NCI-H460 (cell line): ENCODE results near the gene PIP5K1A. TPM values are rescaled to one million over a fixed set of nuclear protein-coding genes. Genes with fewer than 3 reads are reported as not detected.
"Not testable (repeated sequence)": the region's sequence is repeated elsewhere in the genome, so short reads cannot be mapped to it uniquely, and the experiment has no call there.

Experiments used
- DNase-seq: peaks from one replicate; pipeline ENCODE4 v3.0.0-alpha.2; 2016; ENCODE audit warnings: low read depth; ENCODE audit errors: extremely low read depth
- total RNA-seq: library from RNA; depleted of rRNA; stranded (reverse); fragments of >200 nt; shearing (Covaris generic); gene quantifications from 2 replicates; pipeline ENCODE4 v1.2.3, GENCODE V29; 2014

Gene PIP5K1A
- total RNA-seq, 1 experiment from 2014 or later = 119 TPM

DNA sequence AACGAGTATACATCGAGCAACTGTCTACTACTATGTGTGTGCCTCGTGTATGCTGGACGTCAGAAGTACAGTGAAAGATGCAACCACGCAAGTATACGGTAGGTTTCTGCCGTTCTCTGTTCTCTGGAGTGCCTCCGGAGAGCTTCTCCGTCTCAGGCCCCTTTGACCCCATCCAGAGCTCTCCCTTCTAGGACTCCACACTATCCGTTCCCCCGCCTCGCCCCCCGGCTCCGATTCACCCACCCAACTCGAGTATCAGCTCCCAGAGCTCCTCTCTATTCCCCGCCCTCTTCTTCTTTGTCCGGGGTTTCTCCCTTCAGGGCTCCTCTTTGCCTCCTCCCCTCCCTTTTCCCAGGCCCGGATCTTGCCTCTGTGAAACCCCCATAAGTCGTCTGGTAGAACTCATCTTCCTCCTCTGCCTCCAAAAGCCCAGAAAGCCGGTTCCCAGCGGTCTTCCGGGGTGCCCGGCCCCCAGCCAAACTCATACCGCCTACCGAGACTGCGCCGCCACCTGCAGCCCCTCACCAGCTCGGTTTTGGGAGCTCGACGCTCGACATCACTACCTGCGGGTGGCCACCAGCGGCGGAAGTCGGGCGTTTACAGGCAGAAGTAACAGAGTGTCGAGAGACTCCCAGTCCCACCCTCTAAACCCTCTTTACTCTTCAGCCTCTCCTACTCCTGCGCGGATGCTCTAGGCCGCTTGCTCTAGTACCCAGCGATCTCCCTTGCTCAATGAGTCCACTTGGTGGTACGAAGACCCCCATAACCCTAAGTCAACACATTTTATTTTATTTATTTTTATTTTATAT, 8.5 kb upstream of the PIP5K1A start, which contains the start of gene VPS72:
Gene VPS72 (minus strand): TSS at position 561 of the 809 bp plus-strand sequence. CDS start 76 bp downstream, at position 485.
- DNase-seq = peak; percentile 93

DNA sequence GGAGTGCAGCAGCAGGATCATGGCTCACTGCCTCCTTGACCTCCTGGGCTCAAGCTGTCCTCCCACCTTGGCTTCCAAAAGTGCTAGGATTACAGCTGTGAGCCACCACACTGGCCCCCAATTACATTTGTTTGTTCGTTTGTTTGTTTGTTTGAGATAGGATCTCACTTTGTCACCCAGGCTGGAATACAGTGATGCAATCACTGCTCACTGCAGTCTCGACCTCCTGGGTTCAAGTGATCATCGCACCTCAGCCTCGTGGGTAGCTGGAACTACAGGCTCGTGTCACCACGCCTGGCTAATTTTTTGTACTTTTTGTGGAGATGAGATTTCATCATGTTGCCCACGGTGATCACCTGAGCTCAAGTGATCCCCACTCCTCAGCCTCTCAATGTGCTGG, 6.3 kb upstream of the PIP5K1A start:
- DNase-seq = no peak

DNA sequence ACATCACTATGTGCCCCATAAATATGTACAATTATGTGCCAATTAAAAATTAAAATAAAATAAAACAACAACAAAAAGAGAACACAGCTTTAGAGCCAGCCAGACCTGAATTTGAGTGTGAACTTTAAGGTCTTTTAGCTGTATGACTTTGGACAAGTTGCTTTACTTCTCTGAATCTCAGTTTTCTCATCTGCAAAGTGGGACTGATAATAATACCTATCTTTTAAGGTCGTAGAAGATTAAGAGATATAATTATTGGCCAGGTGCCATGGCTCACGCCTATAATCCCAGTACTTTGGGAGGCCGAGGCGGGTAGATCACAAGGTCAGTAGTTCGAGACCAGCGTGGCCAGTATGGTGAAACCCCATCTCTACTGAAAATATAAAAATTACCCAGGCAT, 5.0 kb upstream of the PIP5K1A start:
- DNase-seq = no peak

DNA sequence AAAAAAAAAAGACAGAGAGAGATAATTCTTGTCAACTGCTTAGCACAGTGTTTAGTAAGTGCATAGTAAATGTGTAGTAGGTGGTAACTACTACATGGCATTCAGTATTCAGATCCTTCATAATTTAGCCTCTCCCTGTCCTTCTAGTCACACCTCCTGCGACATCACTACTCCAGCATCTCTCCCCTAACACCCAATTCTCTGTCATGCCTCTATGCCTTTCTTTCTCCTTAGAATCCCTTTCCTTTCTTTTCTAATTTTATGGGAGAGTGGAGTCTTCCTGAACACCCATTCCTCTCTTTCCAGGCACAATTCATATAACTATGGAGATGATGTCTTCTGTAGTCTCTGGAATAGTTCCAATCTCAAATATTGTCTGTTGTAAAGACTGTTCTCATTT, 4.5 kb upstream of the PIP5K1A start:
- no peak for DNase-seq

DNA sequence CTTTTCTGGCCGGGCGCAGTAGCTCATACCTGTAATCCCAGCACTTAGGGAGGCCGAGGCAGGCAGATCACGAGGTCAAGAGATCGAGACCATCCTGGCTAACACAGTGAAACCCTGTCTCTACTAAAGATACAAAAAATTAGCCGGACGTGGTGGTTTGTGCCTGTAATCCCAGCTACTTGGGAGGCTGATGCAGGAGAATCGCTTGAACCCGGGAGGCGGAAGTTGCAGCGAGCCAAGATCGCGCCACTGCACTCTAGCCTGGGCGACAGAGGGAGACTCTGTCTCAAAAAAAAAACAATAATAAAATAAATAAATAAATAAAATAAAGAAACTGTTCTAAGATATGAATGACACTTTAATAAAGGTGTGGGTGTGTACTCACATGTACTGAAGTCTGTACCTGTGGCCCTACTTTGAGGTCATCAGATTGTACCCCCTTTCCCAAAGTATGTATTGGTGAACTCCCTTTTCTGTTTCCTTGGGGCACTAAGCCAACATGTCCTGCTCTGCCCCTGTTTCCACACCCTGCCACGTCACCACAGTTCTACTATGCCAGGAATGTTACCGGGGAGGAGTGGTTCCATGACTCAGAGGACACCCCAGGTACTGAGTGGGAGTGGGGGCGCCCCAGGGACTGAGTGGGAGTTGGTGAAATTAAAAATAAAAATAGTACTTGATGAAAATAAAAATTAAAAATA, 3.3 kb upstream of the PIP5K1A start:
- peak; percentile 98 for DNase-seq

DNA sequence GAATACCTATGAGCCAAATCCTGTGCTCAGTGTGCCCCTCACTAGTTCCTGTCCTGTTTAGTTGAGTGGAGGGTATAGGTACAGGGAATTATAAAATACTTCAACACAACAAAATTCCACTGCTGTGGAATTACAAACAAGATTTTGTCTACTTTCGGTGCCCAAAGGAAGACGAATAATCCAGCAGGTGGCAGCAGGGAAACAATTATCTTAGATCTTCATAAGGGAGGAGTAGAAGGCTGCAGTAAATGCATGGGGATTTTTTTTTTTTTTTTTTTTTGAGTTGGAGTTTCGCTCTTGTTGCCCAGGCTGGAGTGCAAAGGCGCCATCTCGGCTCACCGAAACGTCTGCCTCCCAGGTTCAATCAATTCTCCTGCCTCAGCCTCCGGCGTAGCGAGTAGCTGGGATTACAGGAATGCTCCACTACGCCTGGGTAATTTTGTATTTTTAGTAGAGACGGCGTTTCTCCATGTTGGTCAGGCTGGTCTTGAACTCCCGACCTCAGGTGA, 2.0 kb upstream of the PIP5K1A start:
- DNase-seq = peak; percentile 96

DNA sequence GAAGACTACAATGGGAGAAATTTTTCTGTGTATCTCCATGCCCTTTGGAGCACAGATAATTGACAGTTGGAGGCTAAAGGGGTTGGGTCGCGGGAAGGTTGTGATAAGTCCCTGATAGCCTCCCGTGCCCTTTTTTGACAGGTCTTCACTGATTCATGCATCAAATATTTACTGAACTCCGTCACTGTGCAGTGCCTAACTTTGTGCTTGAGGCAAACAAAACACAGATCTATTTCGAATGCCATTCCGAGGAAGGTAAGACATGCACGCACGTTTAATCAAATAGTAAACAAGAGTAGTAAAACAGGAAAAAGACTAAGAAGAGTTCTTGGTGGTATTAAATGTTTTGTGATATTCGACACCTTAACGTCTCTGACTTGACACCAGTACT, 494 bp upstream of the PIP5K1A start:
- peak; percentile 69 for DNase-seq

DNA sequence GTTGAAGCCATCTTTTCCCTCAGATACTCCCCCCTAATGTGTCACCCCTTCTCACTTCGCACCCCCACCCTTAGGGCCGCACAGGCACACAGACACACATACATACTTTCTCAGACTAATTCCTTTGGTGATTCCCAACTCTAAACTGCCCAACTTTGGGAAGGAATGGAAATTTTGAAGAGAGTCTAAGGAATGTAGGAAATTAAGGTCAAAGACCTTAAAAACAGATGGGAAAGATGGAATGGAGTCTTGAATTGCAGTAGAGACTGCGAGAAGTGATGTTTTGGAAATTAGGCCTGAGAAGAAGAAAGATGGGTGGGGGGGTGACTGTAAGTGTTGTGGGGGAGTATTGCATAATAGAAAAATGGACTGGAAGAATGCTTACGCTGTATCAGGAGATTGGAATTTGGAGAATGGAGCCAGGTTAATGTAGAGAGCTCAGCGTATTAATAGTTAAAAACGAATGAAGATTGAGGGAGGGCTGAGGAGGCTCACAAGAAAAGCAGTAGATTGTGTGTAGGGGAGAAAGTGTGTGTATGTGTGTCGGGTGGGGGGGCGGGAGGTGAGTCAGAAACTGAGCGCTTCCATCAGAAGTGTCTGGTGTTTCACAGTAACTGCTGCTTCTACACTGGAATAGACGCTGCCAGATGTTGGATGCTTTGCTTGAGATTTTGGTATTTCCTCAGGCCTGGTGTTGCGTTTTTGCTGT, 1.7 kb downstream of the PIP5K1A start:
- no peak for DNase-seq

DNA sequence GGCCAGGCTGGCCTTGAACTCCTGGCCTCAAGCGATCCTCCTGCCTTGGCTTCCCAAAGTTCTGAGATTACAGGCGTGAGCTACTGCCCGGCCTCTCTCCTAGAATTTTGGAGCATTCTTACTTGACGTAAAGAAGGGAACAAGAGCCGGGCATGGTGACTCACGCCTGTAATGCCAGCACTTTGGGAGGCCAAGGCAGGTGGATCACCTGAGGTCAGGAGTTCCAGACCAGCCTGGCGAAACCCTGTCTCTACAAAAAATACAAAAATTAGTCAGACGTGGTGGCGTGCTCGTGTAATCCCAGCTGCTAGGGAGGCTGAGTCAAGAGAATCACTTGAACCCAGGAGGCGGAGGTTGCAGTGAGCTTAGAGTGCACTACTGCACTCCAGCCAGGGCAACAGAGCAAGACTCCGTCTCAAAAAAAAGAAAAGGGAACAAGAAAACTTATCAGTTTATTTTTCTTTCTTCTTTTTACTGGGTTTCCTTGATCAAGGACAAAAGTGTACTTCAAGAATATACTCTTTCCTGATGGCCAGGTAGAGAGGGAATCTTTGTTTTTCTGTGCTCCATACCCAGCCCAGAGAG, 7.1 kb downstream of the PIP5K1A start:
- DNase-seq = not testable (repeated sequence)

DNA sequence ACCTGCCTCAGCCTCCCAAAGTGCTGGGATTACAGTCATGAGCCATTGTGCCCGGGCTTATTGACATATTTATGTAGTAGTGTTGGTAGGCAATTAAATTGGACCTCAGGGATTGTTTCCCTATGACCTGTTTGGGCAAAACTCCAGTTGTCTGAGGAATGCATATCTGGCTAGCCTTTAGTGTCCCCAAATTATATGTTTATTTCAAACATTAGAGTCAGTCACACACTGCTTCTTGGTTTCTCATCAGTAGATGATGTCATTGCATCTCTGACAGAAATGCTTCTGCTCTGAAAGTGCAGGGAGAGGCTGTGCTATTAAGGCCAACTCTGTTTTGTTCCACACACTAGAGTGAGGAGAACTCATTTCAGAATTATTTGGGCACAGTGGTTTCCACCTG, 12.5 kb downstream of the PIP5K1A start:
- DNase-seq = no peak

DNA sequence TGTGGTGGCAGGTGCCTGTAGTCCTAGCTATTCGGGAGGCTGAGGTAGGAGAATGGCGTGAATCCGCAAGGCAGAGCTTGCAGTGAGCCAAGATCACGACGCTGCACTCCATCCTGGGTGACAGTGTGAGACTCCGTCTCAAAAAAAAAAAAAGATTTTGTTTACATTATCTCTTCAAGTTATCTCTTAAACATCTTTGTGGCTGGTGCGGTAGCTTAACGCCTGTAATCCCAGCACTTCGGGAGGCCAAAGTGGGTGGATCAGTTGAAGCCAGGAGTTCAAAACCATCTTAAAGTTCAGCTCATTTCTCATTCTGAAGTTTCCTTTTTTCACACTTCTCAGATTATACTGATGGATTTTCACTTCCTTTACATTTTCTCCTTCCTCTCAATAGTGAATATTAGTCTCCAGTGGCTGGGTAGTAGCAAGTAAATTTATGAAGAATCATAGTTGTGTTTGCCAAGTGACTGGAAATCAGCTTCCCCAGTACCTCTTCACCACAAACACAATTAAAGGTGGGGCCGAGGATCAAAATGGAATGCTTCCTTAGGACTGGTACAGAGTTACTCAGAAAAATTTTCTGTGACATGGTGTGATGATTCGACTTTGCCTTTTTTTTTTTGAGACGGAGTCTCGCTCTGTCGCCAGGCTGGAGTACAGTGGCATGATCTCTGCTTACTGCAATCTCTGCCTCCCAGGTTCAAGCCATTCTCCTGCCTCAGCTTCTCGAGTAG, 13.8 kb downstream of the PIP5K1A start:
- no peak for DNase-seq

DNA sequence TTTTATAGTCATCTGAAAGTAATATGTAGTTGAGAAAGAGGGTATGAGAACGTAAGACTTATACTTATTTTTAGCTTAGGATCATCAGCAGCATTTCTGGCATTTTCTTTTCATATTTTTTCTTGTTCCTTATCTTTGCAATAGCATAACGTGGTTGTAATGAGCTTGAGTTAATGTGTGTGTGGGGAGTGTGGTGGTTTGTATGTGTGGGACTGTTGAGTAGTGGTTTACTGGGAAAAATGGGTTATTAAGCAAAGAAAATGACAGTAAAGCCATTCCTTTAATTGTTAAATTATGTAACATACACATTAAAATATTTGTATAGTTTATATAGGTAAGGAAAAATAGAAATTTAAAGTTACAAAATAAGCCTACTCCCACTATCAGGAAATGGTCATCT, 15.2 kb downstream of the PIP5K1A start:
- no peak for DNase-seq

DNA sequence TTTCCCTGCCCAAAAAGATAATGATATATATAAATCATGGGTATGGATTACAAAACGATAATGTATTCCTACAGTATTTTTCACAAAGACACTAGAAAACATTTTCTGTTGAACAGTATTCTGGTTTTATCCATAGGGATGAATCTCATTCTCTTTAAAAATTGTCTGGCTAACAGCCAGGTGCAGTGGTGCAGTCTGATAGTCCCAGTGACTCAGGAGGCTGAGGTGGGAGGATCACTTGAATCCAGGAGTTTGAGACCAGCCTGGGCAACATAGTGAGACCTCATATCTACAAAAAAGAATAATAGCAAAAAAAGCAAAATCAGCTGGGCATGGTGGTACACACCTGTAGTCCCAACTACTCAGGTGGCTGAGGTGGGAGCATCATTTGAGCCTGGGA, 23.3 kb downstream of the PIP5K1A start:
- no peak for DNase-seq

DNA sequence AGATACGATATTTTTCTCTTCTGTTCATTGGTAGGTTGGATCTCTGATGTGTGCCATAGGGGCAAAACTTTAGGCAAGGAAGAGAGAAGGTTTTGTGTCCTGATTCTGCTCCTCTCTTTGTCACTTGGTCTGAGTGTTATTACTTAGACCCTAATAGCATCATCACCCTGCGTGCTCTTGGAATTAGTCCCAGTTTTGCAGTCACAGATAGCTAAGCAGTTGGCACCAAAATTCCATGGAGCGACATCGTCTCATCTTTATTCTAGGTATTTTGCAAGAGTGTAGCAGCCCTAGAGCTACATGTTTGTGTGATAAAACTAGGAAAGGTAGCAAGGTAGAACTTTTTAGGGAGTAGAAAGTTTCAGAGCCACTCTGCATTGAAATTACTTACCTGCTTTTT, 23.8 kb downstream of the PIP5K1A start:
- DNase-seq = no peak

DNA sequence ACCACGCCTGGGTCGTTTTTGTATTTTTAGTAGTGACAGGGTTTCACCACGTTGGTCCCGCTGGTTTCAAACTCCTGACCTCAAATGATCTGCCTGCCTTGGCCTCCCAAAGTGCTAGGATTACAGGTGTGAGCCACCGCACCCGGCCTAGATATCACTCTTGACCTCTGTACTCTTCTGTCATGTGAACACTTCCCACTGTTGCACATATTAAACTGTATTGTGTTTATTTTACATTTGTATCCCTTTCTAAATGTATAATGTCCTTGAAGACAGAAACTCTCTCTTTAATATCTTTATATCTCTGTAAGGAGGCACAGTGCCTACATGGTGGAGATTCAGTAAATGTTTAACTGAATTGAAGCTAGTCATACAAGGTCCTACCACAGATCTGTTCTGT, 36.9 kb downstream of the PIP5K1A start:
- DNase-seq = no peak

DNA sequence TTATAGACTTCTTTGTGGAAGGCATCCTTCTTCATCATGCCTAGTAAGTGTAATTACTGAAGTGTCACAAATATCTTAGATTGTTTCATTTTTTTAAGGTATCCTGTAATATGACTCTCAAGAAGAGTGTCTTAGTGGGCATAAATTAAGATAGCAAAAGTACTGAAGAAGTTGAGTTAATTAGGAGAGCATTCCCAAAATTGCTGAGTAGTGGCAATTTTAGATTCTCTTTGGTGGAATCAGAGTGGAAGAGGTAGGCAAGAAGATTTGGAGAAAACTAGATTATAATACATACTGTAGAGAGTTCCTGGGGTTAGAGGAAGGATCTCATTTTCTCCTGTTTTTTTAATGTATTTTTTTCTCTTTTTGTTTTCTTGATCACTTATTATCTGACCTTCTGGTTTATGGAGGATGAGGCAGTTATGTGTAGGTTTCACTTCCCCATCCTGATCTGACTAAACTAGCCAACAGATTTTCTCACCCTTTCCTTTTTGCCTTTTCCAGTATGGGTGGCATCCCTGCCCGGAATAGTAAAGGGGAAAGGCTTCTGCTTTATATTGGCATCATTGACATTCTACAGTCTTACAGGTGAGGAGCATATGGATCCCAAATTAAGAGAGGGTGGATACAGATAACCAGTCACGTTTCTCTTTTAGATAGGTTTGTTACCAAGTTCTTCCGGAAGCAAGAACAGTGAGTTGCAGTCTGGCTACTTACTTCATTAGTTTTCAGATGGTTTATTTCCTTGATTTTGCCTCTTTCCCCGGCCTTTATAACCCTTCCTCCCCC, 39.5 kb downstream of the PIP5K1A start:
- DNase-seq = no peak

DNA sequence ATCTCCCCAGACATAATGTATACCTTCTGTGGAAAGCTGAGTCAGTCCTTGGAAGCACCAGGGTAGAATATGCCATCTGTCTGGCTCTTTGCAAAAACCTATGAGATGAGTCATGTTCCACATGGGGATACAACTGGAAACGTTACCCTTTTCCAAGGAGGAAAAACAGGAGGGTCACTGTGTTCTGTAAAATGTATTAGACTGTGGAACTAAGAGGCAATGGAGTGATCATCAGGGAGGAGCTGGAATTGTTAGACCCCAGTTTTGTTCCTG, 40.1 kb downstream of the PIP5K1A start:
- DNase-seq = no peak

DNA sequence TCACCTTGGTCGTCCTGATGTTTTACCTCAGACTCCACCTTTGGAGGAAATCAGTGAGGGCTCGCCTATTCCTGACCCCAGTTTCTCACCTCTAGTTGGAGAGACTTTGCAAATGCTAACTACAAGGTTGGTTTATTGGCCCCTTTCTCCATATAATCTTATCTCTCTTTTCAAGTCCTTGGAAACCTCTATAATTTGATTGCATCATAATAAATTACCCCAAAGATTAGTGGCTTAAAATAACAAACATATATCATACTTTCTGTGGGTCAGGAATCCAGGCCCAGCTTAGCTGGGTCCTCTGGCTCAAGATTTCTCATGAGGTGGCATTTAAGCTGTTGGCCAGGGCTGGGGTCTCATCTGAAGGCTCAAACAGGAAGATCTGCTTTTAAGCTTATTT, 44.1 kb downstream of the PIP5K1A start:
- no peak for DNase-seq

DNA sequence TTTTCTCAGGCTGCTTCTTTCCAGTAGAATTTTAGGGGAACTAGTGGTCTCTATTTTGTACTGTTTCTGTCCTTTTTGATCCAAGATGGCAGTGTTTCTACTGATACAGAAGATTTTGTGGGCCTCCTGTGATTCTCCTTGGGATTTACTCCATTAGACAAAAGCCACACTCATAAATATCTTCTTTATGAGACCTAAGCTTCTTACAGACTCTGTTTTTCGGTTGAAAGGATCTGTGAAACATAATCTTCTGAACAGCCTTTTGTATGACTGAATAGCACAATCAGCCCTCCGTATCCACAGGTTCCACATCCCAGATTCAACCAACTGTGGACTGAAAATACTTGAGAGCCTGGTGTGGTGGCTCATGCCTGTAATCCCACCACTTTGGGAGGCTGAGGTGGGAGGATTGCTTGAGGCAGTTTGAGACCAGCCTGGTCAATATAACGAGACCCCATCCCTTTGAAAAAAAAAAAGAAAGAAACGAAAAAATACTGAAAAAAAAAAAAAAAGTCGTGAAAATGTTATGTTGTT, 45.4 kb downstream of the PIP5K1A start:
- no peak for DNase-seq
